HEK293 (cell line): Measurements from ENCODE around the gene DCST1.

Source experiments
- CTCF ChIA-PET: fragments of 350-600 bp; formaldehyde crosslinking; extraction: SDS; loops from one replicate; lab custom pipeline; 2021; ENCODE audit warnings: antibody characterized with exemption; lab: Yijun Ruan, JAX
- POLR2A ChIA-PET: fragments of 300-600 bp; formaldehyde crosslinking; extraction: SDS; loops from one replicate; lab custom pipeline; 2020; ENCODE audit warnings: antibody characterized with exemption, inconsistent platforms; lab: Yijun Ruan, JAX
- H3K27ac ChIP-seq: fragments of 200-500 bp; sonication (Bioruptor generic); 2 replicates; pipeline ENCODE4 v1.5.1; 2014; ENCODE audit warnings: low read depth, low read length, control low read depth, inconsistent platforms; ENCODE audit errors: extremely low read depth
- H3K36me3 ChIP-seq, 2 experiments: fragments of 200-500 bp in 1 of 2; sonication (Bioruptor generic) in 1 of 2; 1 replicate in 1 of 2; 2 replicates in 1 of 2; pipeline ENCODE4 v1.5.1; 2014 to 2017; ENCODE audit warnings: inconsistent platforms in 2 of 2, low read length in 2 of 2; ENCODE audit not compliant: control insufficient read depth in 2 of 2, insufficient read depth in 1 of 2
- H3K4me1 ChIP-seq: fragments of 200-500 bp; sonication (Bioruptor generic); 2 replicates; pipeline ENCODE4 v1.5.1; 2014; ENCODE audit warnings: mild to moderate bottlenecking, low read length, inconsistent platforms; ENCODE audit not compliant: control insufficient read depth, insufficient read depth
- H3K4me3 ChIP-seq: 2 replicates; pipeline ENCODE4 v1.5.1; 2011; ENCODE audit warnings: low read depth, mild to moderate bottlenecking, control low read depth, low read length, moderate library complexity
- H3K9me3 ChIP-seq: fragments of 200-500 bp; sonication (Bioruptor generic); 2 replicates; pipeline ENCODE4 v1.5.1; 2014; ENCODE audit warnings: low read depth, low read length, inconsistent platforms; ENCODE audit not compliant: control insufficient read depth, insufficient read depth
- FEZF1 ChIP-seq: fragments of 450-650 bp; formaldehyde crosslinking; IDR thresholded peaks from 2 replicates; pipeline ENCODE4 v1.5.1; 2016; ENCODE audit warnings: missing biosample characterization, missing genetic modification characterization
- HIC1 ChIP-seq: fragments of 450-650 bp; formaldehyde crosslinking; IDR thresholded peaks from 2 replicates; pipeline ENCODE4 v1.5.1; 2016; ENCODE audit warnings: missing biosample characterization, missing genetic modification characterization
- KLF8 ChIP-seq: fragments of 450-650 bp; formaldehyde crosslinking; IDR thresholded peaks from 2 replicates; pipeline ENCODE4 v1.5.1; 2016; ENCODE audit warnings: missing biosample characterization, missing genetic modification characterization
- PATZ1 ChIP-seq: fragments of 450-650 bp; formaldehyde crosslinking; IDR thresholded peaks from 2 replicates; pipeline ENCODE4 v1.5.1; 2016; ENCODE audit warnings: missing biosample characterization, missing genetic modification characterization
- ZBTB8A ChIP-seq: fragments of 450-650 bp; formaldehyde crosslinking; IDR thresholded peaks from 2 replicates; pipeline ENCODE4 v1.5.1; 2016; ENCODE audit warnings: missing biosample characterization, missing genetic modification characterization
- ZNF2 ChIP-seq: fragments of 450-650 bp; formaldehyde crosslinking; IDR thresholded peaks from 2 replicates; pipeline ENCODE4 v1.5.1; 2016; ENCODE audit warnings: missing biosample characterization, missing genetic modification characterization
- ZNF239 ChIP-seq: fragments of 450-650 bp; formaldehyde crosslinking; IDR thresholded peaks from 2 replicates; pipeline ENCODE4 v1.5.1; 2016; ENCODE audit warnings: missing biosample characterization, missing genetic modification characterization
- ZNF274 ChIP-seq, 2 experiments: fragments of 200-500 bp in 1 of 2; fragments of 450-650 bp in 1 of 2; sonication (Bioruptor generic) in 1 of 2; formaldehyde crosslinking in 1 of 2; IDR thresholded peaks; 2 replicates each; pipeline versions ENCODE4 v1.5.1 to v1.6.1; 2014 to 2016; ENCODE audit warnings: borderline replicate concordance in 1 of 2, inconsistent platforms in 1 of 2, low read length in 1 of 2, missing biosample characterization in 1 of 2, missing genetic modification characterization in 1 of 2
- ZNF341 ChIP-seq: fragments of 450-650 bp; formaldehyde crosslinking; IDR thresholded peaks from 2 replicates; pipeline ENCODE4; 2016; ENCODE audit warnings: low read depth, missing biosample characterization, missing genetic modification characterization
- ZNF366 ChIP-seq: fragments of 450-650 bp; formaldehyde crosslinking; conservative IDR thresholded peaks from 2 replicates; pipeline ENCODE4 v1.5.1; 2016; ENCODE audit warnings: missing biosample characterization, missing genetic modification characterization
- ZNF394 ChIP-seq: fragments of 450-650 bp; formaldehyde crosslinking; IDR thresholded peaks from 2 replicates; pipeline ENCODE4 v1.5.1; 2016; ENCODE audit warnings: missing biosample characterization, missing genetic modification characterization, mild to moderate bottlenecking, moderate library complexity, borderline replicate concordance
- ZNF48 ChIP-seq: fragments of 450-650 bp; formaldehyde crosslinking; IDR thresholded peaks from 2 replicates; pipeline ENCODE4 v1.5.1; 2016; ENCODE audit warnings: missing biosample characterization, missing genetic modification characterization
- ZNF561 ChIP-seq: fragments of 450-650 bp; IDR thresholded peaks from 2 replicates; pipeline ENCODE4 v1.5.1; 2018; ENCODE audit warnings: missing biosample characterization, missing genetic modification characterization, borderline replicate concordance
- ZNF660 ChIP-seq: fragments of 450-650 bp; IDR thresholded peaks from 2 replicates; pipeline ENCODE4 v1.5.1; 2018; ENCODE audit warnings: missing biosample characterization, mild to moderate bottlenecking, missing genetic modification characterization
- ZNF785 ChIP-seq: fragments of 450-650 bp; formaldehyde crosslinking; IDR thresholded peaks from 2 replicates; pipeline ENCODE4 v1.5.1; 2016; ENCODE audit warnings: missing biosample characterization, missing genetic modification characterization
- ZSCAN30 ChIP-seq: fragments of 450-650 bp; IDR thresholded peaks from 2 replicates; pipeline ENCODE4 v1.5.1; 2018; ENCODE audit warnings: missing biosample characterization, mild to moderate bottlenecking, missing genetic modification characterization, moderate library complexity
- ZSCAN5A ChIP-seq: fragments of 450-650 bp; formaldehyde crosslinking; IDR thresholded peaks from 2 replicates; pipeline ENCODE4 v1.5.1; 2016; ENCODE audit warnings: missing biosample characterization, missing genetic modification characterization
- TF ChIP-seq, protein P1 (sequence below): fragments of 450-650 bp; formaldehyde crosslinking; IDR thresholded peaks from 2 replicates; pipeline ENCODE4 v1.5.0; 2017; ENCODE audit warnings: missing biosample characterization, missing genetic modification characterization, borderline replicate concordance

DCST1 gene

GRCh38 chr1:155061381-155062150 lies 27.9 kb downstream of the DCST1 start (continued):
- TF ChIP-seq ZSCAN5A = no peak
- no peak; the same call in 1 of the 2 replicates for TF ChIP-seq ZNF660 (tag by site-specific recombination)
- TF ChIP-seq ZNF2 (tag by site-specific recombination) = peak; percentile 83; the same call in 1 of the 2 replicates
- peak; percentile 61 for TF ChIP-seq ZBTB8A (tag by site-specific recombination)
- TF ChIP-seq ZNF341 (tag by site-specific recombination) = peak; percentile 58
- TF ChIP-seq ZNF561 (tag by site-specific recombination) = no peak
- no peak for TF ChIP-seq ZNF274 (IDR thresholded peaks at IDR 0.05; ENCODE audit: low read length)
- TF ChIP-seq ZNF274 (tag by site-specific recombination; IDR thresholded peaks at IDR 0.05; ENCODE audit: borderline replicate concordance) = no peak
- no peak for TF ChIP-seq ZNF48 (tag by site-specific recombination)

DNA sequence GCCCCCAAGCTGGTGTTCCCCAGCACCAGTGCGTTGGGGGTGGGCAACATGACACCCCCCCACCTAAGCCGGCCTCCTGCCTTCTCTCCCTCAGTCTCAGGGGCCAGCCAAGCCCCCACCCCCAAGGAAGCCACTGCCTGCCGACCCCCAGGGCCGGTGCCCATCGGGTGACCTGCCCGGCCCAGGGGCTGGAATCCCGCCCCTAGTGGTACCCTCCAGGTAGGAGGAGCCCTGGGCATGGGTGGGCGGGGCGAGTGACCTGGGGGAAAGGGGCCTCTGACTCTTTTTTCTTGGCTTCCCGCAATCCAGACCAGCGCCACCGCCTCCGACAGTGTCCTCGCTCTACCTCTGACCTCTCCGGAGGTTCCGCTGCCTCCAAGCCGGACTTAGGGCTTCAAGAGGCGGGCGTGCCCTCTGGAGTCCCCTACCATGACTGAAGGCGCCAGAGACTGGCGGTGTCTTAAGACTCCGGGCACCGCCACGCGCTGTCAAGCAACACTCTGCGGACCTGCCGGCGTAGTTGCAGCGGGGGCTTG lies 28.6 kb downstream of the DCST1 start:
- POLR2A ChIA-PET = interaction anchor here (0.5 to 1.7 kb wide), 7 partner anchors 10 to 135 kb away, joined by 3 to 7 read pairs (median 5); partner anchors contain the start of genes ADAM15, KRTCAP2 and PBXIP1
- H3K36me3 ChIP-seq = peaks cover 0 to 35% of the 10 kb centered on the region in 2 experiments; a peak in 1 of 3 replicates
- CTCF ChIA-PET = interaction anchor here (0.5 to 10.9 kb wide), 39 partner anchors 8 to 1068 kb away, joined by 3 to 117 read pairs (median 4); partner anchors contain the start of genes ADAM15, EFNA3, KRTCAP2 and PBXIP1
- H3K9me3 ChIP-seq = no peaks in the 10 kb centered on the region
- TF ChIP-seq, protein P1, sequence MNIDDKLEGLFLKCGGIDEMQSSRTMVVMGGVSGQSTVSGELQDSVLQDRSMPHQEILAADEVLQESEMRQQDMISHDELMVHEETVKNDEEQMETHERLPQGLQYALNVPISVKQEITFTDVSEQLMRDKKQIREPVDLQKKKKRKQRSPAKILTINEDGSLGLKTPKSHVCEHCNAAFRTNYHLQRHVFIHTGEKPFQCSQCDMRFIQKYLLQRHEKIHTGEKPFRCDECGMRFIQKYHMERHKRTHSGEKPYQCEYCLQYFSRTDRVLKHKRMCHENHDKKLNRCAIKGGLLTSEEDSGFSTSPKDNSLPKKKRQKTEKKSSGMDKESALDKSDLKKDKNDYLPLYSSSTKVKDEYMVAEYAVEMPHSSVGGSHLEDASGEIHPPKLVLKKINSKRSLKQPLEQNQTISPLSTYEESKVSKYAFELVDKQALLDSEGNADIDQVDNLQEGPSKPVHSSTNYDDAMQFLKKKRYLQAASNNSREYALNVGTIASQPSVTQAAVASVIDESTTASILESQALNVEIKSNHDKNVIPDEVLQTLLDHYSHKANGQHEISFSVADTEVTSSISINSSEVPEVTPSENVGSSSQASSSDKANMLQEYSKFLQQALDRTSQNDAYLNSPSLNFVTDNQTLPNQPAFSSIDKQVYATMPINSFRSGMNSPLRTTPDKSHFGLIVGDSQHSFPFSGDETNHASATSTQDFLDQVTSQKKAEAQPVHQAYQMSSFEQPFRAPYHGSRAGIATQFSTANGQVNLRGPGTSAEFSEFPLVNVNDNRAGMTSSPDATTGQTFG = no peak
- TF ChIP-seq HIC1 (tag by site-specific recombination) = peak; percentile 37; the same call in 1 of the 2 replicates
- no peak overlapping the region for H3K4me3 ChIP-seq
- H3K27ac ChIP-seq = no peak overlapping the region
- H3K4me1 ChIP-seq = no peaks in the 10 kb centered on the region; the same call in none of the 2 replicates

DNA sequence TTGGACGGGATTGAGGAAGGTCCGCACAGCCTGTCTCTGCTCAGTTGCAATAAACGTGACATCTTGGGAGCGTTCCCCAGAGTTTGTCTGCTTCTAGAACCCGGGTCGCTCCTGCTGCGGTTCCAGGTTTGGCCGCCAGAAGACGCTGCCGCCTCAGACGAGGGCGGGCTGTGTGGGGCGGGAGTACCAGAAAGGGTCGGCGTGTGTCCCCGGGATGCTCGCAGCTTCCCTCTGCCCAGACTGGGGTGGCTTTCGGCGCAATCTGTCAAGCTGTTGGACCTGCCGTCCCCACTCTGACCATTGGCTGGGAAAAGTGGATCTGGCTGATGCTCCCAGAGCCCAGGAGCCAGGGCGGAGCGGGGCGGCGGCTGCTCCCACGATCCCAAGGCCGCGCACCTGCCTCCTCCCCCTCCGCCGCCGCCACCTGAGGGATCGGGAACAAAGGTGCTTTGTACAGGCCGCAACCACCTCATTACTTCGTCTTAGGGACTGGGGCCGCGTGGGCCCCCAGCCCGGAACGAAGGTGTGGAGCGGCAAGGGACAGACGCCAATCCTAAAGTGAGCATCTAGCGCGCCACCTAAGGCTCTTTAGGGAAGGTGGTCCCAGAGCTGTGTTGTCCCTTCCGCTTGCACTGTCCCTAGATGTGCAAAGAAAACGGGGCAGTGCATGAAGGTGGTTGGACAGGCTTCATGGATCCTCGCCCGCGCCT lies 29.2 kb downstream of the DCST1 start:
- POLR2A ChIA-PET = interaction anchor here (0.7 to 1.3 kb wide), 3 partner anchors 12 to 18 kb away, joined by 3 to 7 read pairs (median 5); partner anchors contain the start of genes ADAM15 and EFNA3
- no peaks in the 10 kb centered on the region; the same call in none of the 2 replicates for H3K4me1 ChIP-seq
- no peak overlapping the region for H3K27ac ChIP-seq
- TF ChIP-seq ZNF239 = no peak
- 0 out of 2 replicates have a peak, but pooled peaks have one; percentile 2 for TF ChIP-seq ZNF366 (tag by site-specific recombination)
- peak; percentile 79 for TF ChIP-seq KLF8 (tag by site-specific recombination)
- TF ChIP-seq ZNF394 = peak; percentile 26; the same call in 1 of the 2 replicates
- peak; percentile 56 for TF ChIP-seq ZNF341 (tag by site-specific recombination)
- TF ChIP-seq FEZF1 (tag by site-specific recombination) = peak; percentile 43
- no peak; the same call in 1 of the 2 replicates for TF ChIP-seq ZNF2 (tag by site-specific recombination)
- no peak for TF ChIP-seq ZNF785 (tag by site-specific recombination)
- TF ChIP-seq PATZ1 (tag by site-specific recombination) = peak; percentile 83
- peak; percentile 41; the same call in 1 of the 2 replicates for TF ChIP-seq ZSCAN30 (tag by site-specific recombination)

More for the DNA sequence above, 29.2 kb downstream of the DCST1 start:
- CTCF ChIA-PET = interaction anchor here (0.7 to 10.9 kb wide), 8 partner anchors 12 to 105 kb away, joined by 3 to 117 read pairs (median 4); partner anchors contain the start of gene EFNA3
- H3K36me3 ChIP-seq = peaks cover 0 to 28% of the 10 kb centered on the region in 2 experiments; a peak in 1 of 3 replicates
- H3K4me3 ChIP-seq = no peak overlapping the region; the same call in 1 of the 2 replicates
- no peaks in the 10 kb centered on the region for H3K9me3 ChIP-seq
